ENCODE data around the gene CELSR1. TPM values are rescaled to one million over a fixed set of nuclear protein-coding genes. Genes with fewer than 3 reads are reported as not detected.

CELSR1 gene
- polyA plus RNA-seq, 1 experiment: 0.14 TPM

DNA sequence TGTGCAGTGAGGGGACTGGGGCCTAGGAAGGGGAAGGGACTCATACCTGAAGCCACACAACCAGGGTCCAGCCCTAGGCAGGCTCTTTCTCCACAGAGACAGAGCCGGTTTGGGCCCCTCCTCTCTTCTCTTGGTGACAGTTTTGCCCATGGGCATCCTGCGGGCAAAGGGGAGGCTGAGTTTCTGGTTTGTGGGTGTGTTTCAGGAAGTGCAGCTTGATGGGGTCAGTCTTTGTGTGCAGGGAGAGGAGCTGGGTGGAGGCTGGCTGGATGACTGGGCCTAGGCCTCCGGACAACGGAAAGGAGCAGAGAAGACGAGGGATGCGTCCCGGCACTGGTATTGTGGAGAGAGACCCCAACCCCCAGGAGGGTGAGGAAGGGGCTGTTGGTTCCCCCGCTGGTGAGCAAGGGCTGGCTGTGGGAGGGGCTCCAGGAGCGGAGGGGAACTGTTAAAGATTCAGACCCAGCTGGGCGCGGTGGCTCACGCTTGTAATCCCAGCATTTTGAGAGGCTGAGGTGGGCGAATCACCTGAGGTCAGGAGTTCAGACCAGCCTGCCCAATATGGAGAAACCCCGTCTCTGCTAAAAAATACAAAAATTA lies 23.4 kb upstream of the CELSR1 start:
- peaks cover 4% of the 10 kb centered on the region for H3K27me3 ChIP-seq (ENCODE audit: control insufficient read depth, insufficient read depth, low read length)
- TF ChIP-seq, protein P1, sequence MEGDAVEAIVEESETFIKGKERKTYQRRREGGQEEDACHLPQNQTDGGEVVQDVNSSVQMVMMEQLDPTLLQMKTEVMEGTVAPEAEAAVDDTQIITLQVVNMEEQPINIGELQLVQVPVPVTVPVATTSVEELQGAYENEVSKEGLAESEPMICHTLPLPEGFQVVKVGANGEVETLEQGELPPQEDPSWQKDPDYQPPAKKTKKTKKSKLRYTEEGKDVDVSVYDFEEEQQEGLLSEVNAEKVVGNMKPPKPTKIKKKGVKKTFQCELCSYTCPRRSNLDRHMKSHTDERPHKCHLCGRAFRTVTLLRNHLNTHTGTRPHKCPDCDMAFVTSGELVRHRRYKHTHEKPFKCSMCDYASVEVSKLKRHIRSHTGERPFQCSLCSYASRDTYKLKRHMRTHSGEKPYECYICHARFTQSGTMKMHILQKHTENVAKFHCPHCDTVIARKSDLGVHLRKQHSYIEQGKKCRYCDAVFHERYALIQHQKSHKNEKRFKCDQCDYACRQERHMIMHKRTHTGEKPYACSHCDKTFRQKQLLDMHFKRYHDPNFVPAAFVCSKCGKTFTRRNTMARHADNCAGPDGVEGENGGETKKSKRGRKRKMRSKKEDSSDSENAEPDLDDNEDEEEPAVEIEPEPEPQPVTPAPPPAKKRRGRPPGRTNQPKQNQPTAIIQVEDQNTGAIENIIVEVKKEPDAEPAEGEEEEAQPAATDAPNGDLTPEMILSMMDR (IDR thresholded peaks at IDR 0.05; ENCODE audit: low read depth, low read length): no peak
- H3K27ac ChIP-seq (ENCODE audit: low read depth, low read length): no peak overlapping the region
- DNase-seq (ENCODE audit: low read depth, low spot score): no peak
- no peak overlapping the region for H3K4me3 ChIP-seq (ENCODE audit: low read depth, low read length)
- ChIA-PET POLR2A (no interaction called here), CTCF (interaction anchor here (1.7 kb wide), 1 partner anchor 10 kb away, joined by 3 read pairs; no protein-coding TSS in a partner anchor)
- H3K9me3 ChIP-seq (ENCODE audit: control insufficient read depth, insufficient read depth, low read length): peaks cover 13% of the 10 kb centered on the region

GRCh38 chr22:46557736-46558480 lies 20.5 kb upstream of the CELSR1 start:
- no peak for DNase-seq (ENCODE audit: low read depth, low spot score)
- peaks cover 17% of the 10 kb centered on the region for H3K9me3 ChIP-seq (ENCODE audit: control insufficient read depth, insufficient read depth, low read length)
- H3K27ac ChIP-seq (ENCODE audit: low read depth, low read length): no peak overlapping the region
- peaks cover 15% of the 10 kb centered on the region for H3K27me3 ChIP-seq (ENCODE audit: control insufficient read depth, insufficient read depth, low read length)
- CTCF ChIA-PET: no interaction called here
- TF ChIP-seq, protein P1 (IDR thresholded peaks at IDR 0.05; ENCODE audit: low read depth, low read length): no peak
- POLR2A ChIA-PET: no interaction called here
- no peak overlapping the region for H3K4me3 ChIP-seq (ENCODE audit: low read depth, low read length)

- Histone ChIP-seq H3K4me3 (ENCODE audit: low read depth, low read length) (no peak overlapping the region), H3K27me3 (ENCODE audit: control insufficient read depth, insufficient read depth, low read length) (peaks cover 18% of the 10 kb centered on the region), H3K9me3 (ENCODE audit: control insufficient read depth, insufficient read depth, low read length) (peaks cover 28% of the 10 kb centered on the region), H3K27ac (ENCODE audit: low read depth, low read length) (no peak overlapping the region)
- ChIA-PET POLR2A (no interaction called here), CTCF (interaction anchor here (0.6 kb wide), 1 partner anchor 28 kb away, joined by 4 read pairs; no protein-coding TSS in a partner anchor)
- TF ChIP-seq, protein P1 (IDR thresholded peaks at IDR 0.05; ENCODE audit: low read depth, low read length): no peak
- DNase-seq (ENCODE audit: low read depth, low spot score): no peak
Observed at GRCh38 chr22:46556775-46557174, 19.4 kb upstream of the CELSR1 start.

DNA sequence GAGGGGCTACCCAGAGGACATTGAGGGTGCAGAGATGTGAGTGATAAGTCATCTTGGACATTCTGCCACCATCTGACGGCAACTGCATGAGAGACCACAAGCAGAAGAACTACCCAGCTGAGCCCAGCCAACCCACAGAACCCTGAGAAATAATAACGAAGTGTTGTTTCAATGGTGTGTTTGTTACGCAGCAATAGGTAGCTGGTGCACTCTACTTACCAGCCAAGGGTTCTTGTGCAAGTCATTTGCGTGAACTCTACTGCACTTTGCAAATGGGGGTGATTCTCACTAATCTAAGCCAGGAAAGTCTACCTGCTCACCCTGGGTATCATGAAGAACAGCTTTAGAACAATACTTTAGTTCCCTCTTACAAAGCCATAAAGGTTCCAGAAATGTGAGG lies 15.8 kb upstream of the CELSR1 start:
- DNase-seq (ENCODE audit: low read depth, low spot score): no peak
- CTCF ChIA-PET: interaction anchor here (1.1 kb wide), 1 partner anchor 11 kb away, joined by 3 read pairs; no protein-coding TSS in a partner anchor
- POLR2A ChIA-PET: no interaction called here

More for the DNA sequence above, 15.8 kb upstream of the CELSR1 start:
- TF ChIP-seq, protein P1 (IDR thresholded peaks at IDR 0.05; ENCODE audit: low read depth, low read length): no peak
- Histone ChIP-seq H3K4me3 (ENCODE audit: low read depth, low read length) (no peak overlapping the region), H3K27me3 (ENCODE audit: control insufficient read depth, insufficient read depth, low read length) (peaks cover 18% of the 10 kb centered on the region), H3K27ac (ENCODE audit: low read depth, low read length) (no peak overlapping the region), H3K9me3 (ENCODE audit: control insufficient read depth, insufficient read depth, low read length) (peaks cover 28% of the 10 kb centered on the region)

Data from AG04450 (cell line).